Spleen (tissue), 13 donors: Measurements from ENCODE around the gene EBPL. TPM values are rescaled to one million over a fixed set of nuclear protein-coding genes. Genes with fewer than 3 reads are reported as not detected.

ENCODE experiments used
- DNase-seq: peaks from one replicate; pipeline ENCODE4 v3.0.0-alpha.2; 2020
- H3K27ac ChIP-seq, 8 donors: fragments of 200-600 bp; sonication (generic) in 7 of 8; 1 replicate in 4 of 8; 2 replicates in 4 of 8; pipeline versions ENCODE4 v1.5.0 to v1.8.0; 2016 to 2021; ENCODE audit warnings: inconsistent platforms in 4 of 8, mild to moderate bottlenecking in 4 of 8, moderate library complexity in 1 of 8
- H3K27me3 ChIP-seq, 7 donors: fragments of 200-600 bp; sonication (generic) in 6 of 7; replicated peaks in 1 of 7; 1 replicate in 4 of 7; 2 replicates in 3 of 7; pipeline versions ENCODE4 v1.5.0 to v1.8.0; 2016 to 2021; ENCODE audit warnings: inconsistent platforms in 3 of 7, mild to moderate bottlenecking in 1 of 7
- H3K36me3 ChIP-seq, 6 donors: fragments of 200-600 bp; sonication (generic) in 5 of 6; 1 replicate in 4 of 6; 2 replicates in 2 of 6; pipeline versions ENCODE4 v1.5.0 to v1.8.0; 2016 to 2021; ENCODE audit warnings: inconsistent platforms in 2 of 6
- H3K4me1 ChIP-seq, 6 donors: fragments of 200-600 bp; sonication (generic) in 5 of 6; 1 replicate in 3 of 6; 2 replicates in 3 of 6; pipeline versions ENCODE4 v1.5.0 to v1.8.0; 2016 to 2021; ENCODE audit warnings: inconsistent platforms in 3 of 6
- H3K4me3 ChIP-seq, 8 donors: fragments of 200-600 bp; sonication (generic) in 7 of 8; 1 replicate in 4 of 8; 2 replicates in 4 of 8; pipeline versions ENCODE4 v1.5.0 to v1.8.0; 2016 to 2021; ENCODE audit warnings: inconsistent platforms in 4 of 8, mild to moderate bottlenecking in 4 of 8, moderate library complexity in 2 of 8
- H3K9me3 ChIP-seq, 8 donors: fragments of 200-600 bp; sonication (generic) in 7 of 8; 1 replicate in 4 of 8; 2 replicates in 4 of 8; pipeline versions ENCODE4 v1.5.0 to v1.8.0; 2016 to 2021; ENCODE audit warnings: inconsistent platforms in 4 of 8
- POLR2A ChIP-seq, 3 donors: fragments of 450-650 bp; IDR thresholded peaks; one replicate each; pipeline ENCODE4 v1.5.1; 2017; ENCODE audit warnings: antibody characterized with exemption in 3 of 3, mild to moderate bottlenecking in 1 of 3
- POLR2AphosphoS5 ChIP-seq, 3 donors: sonication (generic); formaldehyde crosslinking; IDR thresholded peaks; one replicate each; pipeline ENCODE4 v1.5.1; 2017; ENCODE audit warnings: antibody characterized with exemption in 3 of 3
- WGBS, 5 donors: extraction: QIAGEN DNeasy Blood & Tissue Kit in 3 of 5; methylation state at CpG; one replicate each; pipeline versions ENCODE4 v1.1.5 to v1.1.7; 2013 to 2018; 5-methylcytosine and 5-hydroxymethylcytosine counted together
- intact Hi-C: fragments of 100-400 bp; cut with DNase I; formaldehyde crosslinking; loops from one replicate; pipeline ENCODE4 v1.15.0; 2023; ENCODE audit warnings: low total_unique reads
- long read RNA-seq, 2 donors: transcript quantifications; one replicate each; lab custom pipeline, GENCODE V29; 2026
- polyA plus RNA-seq, 3 donors: library from polyadenylated mRNA; stranded (reverse); fragments of 200-250 nt; gene quantifications; one replicate each; pipeline ENCODE4 v1.2.1, GENCODE V29; 2013
- total RNA-seq, 7 donors: library from RNA; depleted of rRNA in 3 of 7; stranded (reverse); fragments of >200 nt in 3 of 7; fragmentation: NEBNext Ultra II Directional in 4 of 7; extraction: Animal tissue kit (Norgen Biotek cat#: 25700) in 4 of 7; gene quantifications; one replicate each; pipeline versions ENCODE4 v1.1.0 to v1.2.1, GENCODE V29; 2016 to 2021
- TF ChIP-seq, protein P1 (sequence below), 11 experiments: fragments of 200-600 bp in 7 of 11; fragments of 450-650 bp in 4 of 11; sonication (generic) in 4 of 11; IDR thresholded peaks in 8 of 11; conservative IDR thresholded peaks in 3 of 11; 1 replicate in 7 of 11; 2 replicates in 4 of 11; pipeline versions ENCODE4 v1.4.0 to v1.8.0; 2016 to 2021; ENCODE audit warnings: antibody characterized with exemption in 11 of 11, inconsistent platforms in 4 of 11, mild to moderate bottlenecking in 1 of 11
- donor health status: healthy with polysubstance abuse.
- donor health status: DM: no; HTN: no; CAD: no; lungs with moderate emphysema.
- donor health status: DM: no; HTN: no; CAD: no.
- donor health status: Bipolar disorder and iron deficiency.
- donor health status: healthy.
- donor health status: DM: no; HTN: no; CAD: no.
- donor health status: DM: yes; HTN: yes; CAD: no.

The EBPL gene
- total RNA-seq, result 10 to 100 TPM; 20.1 to 69.4 (median 26.2) TPM
- polyA plus RNA-seq, result 10 to 100 TPM; 31.5 to 46.1 (median 36.1) TPM
- long read RNA-seq, donor 1, transcript EBPL-201 (4 exons, 914 nt), result major isoform, 35 of 65 reads
- long read RNA-seq, donor 1, transcript EBPL-206 (3 exons, 810 nt), result minor isoform, 15 of 65 reads
- long read RNA-seq, donor 1, transcript EBPL-203 (2 exons, 579 nt), result minor isoform, 11 of 65 reads
- long read RNA-seq, donor 1, partial matches to known transcripts, result 0 of 65 reads
- long read RNA-seq, donor 1, other reads (novel, unspliced or antisense), result 0 of 65 reads
- long read RNA-seq, donor 2, transcript EBPL-206 (3 exons, 810 nt), result minor isoform, 10 of 42 reads
- long read RNA-seq, donor 2, transcript EBPL-201 (4 exons, 914 nt), result major isoform, 26 of 42 reads
- long read RNA-seq, donor 2, partial matches to known transcripts, result 0 of 42 reads
- long read RNA-seq, donor 2, other reads (novel, unspliced or antisense), result 0 of 42 reads

DNA sequence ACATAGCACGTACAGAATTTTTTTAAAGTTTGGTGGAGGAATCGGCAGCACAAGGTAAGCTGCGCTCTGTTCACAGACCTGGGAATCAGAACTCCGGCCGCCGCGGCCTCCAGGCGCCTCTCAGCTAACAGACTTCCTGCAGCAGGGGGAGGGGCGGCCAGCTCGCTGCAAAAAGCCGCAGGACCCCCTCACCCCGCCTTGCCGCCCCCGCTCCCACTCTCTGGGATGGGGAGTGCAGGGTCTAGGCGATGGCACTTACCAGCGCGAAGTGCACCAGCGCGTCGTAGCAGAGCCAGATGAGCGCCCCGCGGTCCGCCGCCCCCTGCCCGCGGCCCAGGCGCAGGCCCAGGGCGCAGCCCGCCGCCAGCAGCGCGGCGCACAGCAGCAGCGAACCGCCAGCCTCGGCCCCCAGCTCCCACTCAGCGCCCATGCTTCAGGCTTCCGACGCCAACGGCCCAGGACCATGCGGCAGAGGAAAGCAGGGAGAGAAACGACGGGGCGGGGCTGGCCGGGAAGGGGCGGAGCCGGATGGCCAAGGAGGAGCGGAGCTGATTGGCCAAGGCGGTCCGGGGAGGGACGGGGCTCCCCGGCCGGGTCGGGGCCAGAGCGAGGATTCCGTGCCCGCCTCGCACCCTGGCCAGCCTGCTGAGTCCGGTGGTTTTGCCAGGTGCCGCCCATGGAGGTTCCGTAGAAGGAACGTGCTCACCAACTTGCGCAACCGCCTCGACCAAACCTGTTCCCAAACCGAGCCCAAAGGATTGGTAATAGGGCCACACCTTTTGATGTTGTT, at the start of gene EBPL:
TSS of gene EBPL (minus strand) at position 492 of the 790 bp plus-strand sequence. CDS start at position 430, 62 bp downstream.
- intact Hi-C loops, result no loop called here
- Histone ChIP-seq H3K4me3 (peak within 1 kb of the TSS; percentile 70 to 98 (median 92)), H3K36me3 (peaks cover 0 to 12% (median 0%) of the 10 kb centered on the region in 6 donors), H3K4me1 (peaks cover 3 to 31% (median 21%) of the 10 kb centered on the region in 6 donors), H3K27ac (peak within 1 kb of the TSS; percentile 70 to 89 (median 84)), H3K9me3 (no peaks in the 10 kb centered on the region), H3K27me3 (no peaks in the 10 kb centered on the region)
- WGBS, 5 donors, result 0 to 1% (median 0%) methylated on average over 25 to 67 of the region's 67 CpGs
- DNase-seq, result peak; percentile 98
- TF ChIP-seq, protein P1, sequence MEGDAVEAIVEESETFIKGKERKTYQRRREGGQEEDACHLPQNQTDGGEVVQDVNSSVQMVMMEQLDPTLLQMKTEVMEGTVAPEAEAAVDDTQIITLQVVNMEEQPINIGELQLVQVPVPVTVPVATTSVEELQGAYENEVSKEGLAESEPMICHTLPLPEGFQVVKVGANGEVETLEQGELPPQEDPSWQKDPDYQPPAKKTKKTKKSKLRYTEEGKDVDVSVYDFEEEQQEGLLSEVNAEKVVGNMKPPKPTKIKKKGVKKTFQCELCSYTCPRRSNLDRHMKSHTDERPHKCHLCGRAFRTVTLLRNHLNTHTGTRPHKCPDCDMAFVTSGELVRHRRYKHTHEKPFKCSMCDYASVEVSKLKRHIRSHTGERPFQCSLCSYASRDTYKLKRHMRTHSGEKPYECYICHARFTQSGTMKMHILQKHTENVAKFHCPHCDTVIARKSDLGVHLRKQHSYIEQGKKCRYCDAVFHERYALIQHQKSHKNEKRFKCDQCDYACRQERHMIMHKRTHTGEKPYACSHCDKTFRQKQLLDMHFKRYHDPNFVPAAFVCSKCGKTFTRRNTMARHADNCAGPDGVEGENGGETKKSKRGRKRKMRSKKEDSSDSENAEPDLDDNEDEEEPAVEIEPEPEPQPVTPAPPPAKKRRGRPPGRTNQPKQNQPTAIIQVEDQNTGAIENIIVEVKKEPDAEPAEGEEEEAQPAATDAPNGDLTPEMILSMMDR (IDR thresholded peaks at IDR 0.05 in 8 of 11, conservative IDR thresholded peaks at IDR 0.05 in 3 of 11), result no peak
- peak; percentile 76 to 93 (median 88) for TF ChIP-seq POLR2AphosphoS5 (IDR thresholded peaks at IDR 0.05)

GRCh38 chr13:49740870-49741269, 49.6 kb upstream of the EBPL start:
- intact Hi-C loops, result no loop called here
- 81 to 93% (median 90%) methylated on average over 2 of the region's 2 CpGs for WGBS, 5 donors
- DNase-seq, result no peak
- no peak overlapping the region for H3K27ac ChIP-seq
- no peaks in the 10 kb centered on the region for H3K27me3 ChIP-seq
- TF ChIP-seq POLR2AphosphoS5 (IDR thresholded peaks at IDR 0.05) (no peak), POLR2A (IDR thresholded peaks at IDR 0.05) (no peak)
- TF ChIP-seq, protein P1 (IDR thresholded peaks at IDR 0.05 in 8 of 11, conservative IDR thresholded peaks at IDR 0.05 in 3 of 11), result no peak
- H3K4me3 ChIP-seq, result no peak overlapping the region
- H3K36me3 ChIP-seq, result peaks cover 0 to 59% (median 14%) of the 10 kb centered on the region in 6 donors
- H3K4me1 ChIP-seq, result no peaks in the 10 kb centered on the region
- H3K9me3 ChIP-seq, result no peaks in the 10 kb centered on the region

- TF ChIP-seq POLR2A (IDR thresholded peaks at IDR 0.05), result no peak
- TF ChIP-seq, protein P1 (IDR thresholded peaks at IDR 0.05 in 8 of 11, conservative IDR thresholded peaks at IDR 0.05 in 3 of 11), result no peak
- TF ChIP-seq POLR2AphosphoS5 (IDR thresholded peaks at IDR 0.05), result no peak
- 91 to 97% (median 95%) methylated on average over 5 of the region's 5 CpGs for WGBS, 5 donors
- H3K4me3 ChIP-seq, result no peak overlapping the region
Measured at GRCh38 chr13:49739498-49740187, 48.4 kb upstream of the EBPL start.

More at GRCh38 chr13:49739498-49740187, 48.4 kb upstream of the EBPL start:
- H3K9me3 ChIP-seq, result no peaks in the 10 kb centered on the region
- no peaks in the 10 kb centered on the region for H3K27me3 ChIP-seq
- H3K36me3 ChIP-seq, result peaks cover 0 to 47% (median 5%) of the 10 kb centered on the region in 6 donors
- no peak overlapping the region for H3K27ac ChIP-seq
- H3K4me1 ChIP-seq, result no peaks in the 10 kb centered on the region
- DNase-seq, result no peak
- intact Hi-C loops, result no loop called here
